HCT116 (cell line): Measurements from ENCODE around the gene TLL2. TPM values are rescaled to one million over a fixed set of nuclear protein-coding genes. Genes with fewer than 3 reads are reported as not detected.

Experiments
- ATAC-seq: fragments of 200-7000 bp; cut with Tn5 transposase; 2 replicates; pipeline ENCODE4 v1.9.1; 2020; ENCODE audit warnings: mild to moderate bottlenecking, moderate library complexity
- BruUV-seq: library from RNA; stranded (reverse); fragments of 400-500 nt; replicated peaks from 2 replicates; lab custom pipeline; 2021; lab: Mats Ljungman, UMichigan
- CTCF ChIA-PET: fragments of 300-600 bp; sonication (Branson Sonifier 250); formaldehyde crosslinking; loops from one replicate; lab custom pipeline; 2021; ENCODE audit warnings: antibody characterized with exemption; lab: Charles Lee
- POLR2A ChIA-PET: fragments of 300-600, 350-600 bp; sonication (Branson Sonifier 250); formaldehyde crosslinking; loops from one replicate; lab custom pipeline; 2021; ENCODE audit warnings: antibody characterized with exemption; lab: Charles Lee
- RAD21 ChIA-PET, 2 experiments: fragments of 300-600 bp; sonication (Branson Sonifier 250); formaldehyde crosslinking; loops; one replicate each; lab custom pipeline; 2023; ENCODE audit warnings: low total read pairs in 2 of 2; ENCODE audit not compliant: uncharacterized antibody in 2 of 2, unreplicated experiment in 2 of 2, low non-redundant PET in 1 of 2; lab: Charles Lee
- DNase-seq: peaks from one replicate; pipeline ENCODE4 v3.0.0-alpha.2; 2010; ENCODE audit warnings: low read depth, low spot score
- H2AFZ ChIP-seq: fragments of 200-600 bp; shearing (Covaris generic), sonication (generic); 2 replicates; pipeline ENCODE4 v1.6.1; 2017; ENCODE audit warnings: low read depth, mixed run types, mixed read lengths, antibody characterized with exemption, low read length; ENCODE audit not compliant: poor library complexity, severe bottlenecking
- H3K27ac ChIP-seq: 2 replicates; pipeline ENCODE4 v1.5.1; 2012; ENCODE audit warnings: low read depth, low read length
- H3K27me3 ChIP-seq: fragments of 200-600 bp; sonication (generic); 2 replicates; pipeline ENCODE4 v1.6.1; 2016; ENCODE audit warnings: mixed run types, low read length, mixed read lengths; ENCODE audit not compliant: insufficient read depth
- H3K36me3 ChIP-seq, 2 experiments: fragments of 200-500 bp in 1 of 2; fragments of 200-600 bp in 1 of 2; sonication (Bioruptor generic) in 1 of 2; sonication (generic) in 1 of 2; 2 replicates each; pipeline versions ENCODE4 v1.5.1 to v1.6.1; 2014 to 2016; ENCODE audit warnings: low read length in 2 of 2, inconsistent platforms in 1 of 2, mixed read lengths in 1 of 2, mixed run types in 1 of 2; ENCODE audit not compliant: insufficient read depth in 2 of 2, control insufficient read depth in 1 of 2
- H3K4me1 ChIP-seq, 2 experiments: fragments of 200-600 bp in 1 of 2; sonication (generic) in 1 of 2; 2 replicates each; pipeline versions ENCODE4 v1.5.1 to v1.6.1; 2012 to 2017; ENCODE audit warnings: low read length in 2 of 2, inconsistent platforms in 1 of 2, mild to moderate bottlenecking in 1 of 2, mixed read lengths in 1 of 2, mixed run types in 1 of 2, moderate library complexity in 1 of 2; ENCODE audit not compliant: insufficient read depth in 2 of 2, control insufficient read depth in 1 of 2
- H3K4me2 ChIP-seq: fragments of 200-600 bp; sonication (generic); 2 replicates; pipeline ENCODE4 v1.6.1; 2017; ENCODE audit warnings: mixed run types, low read length, mixed read lengths
- H3K4me3 ChIP-seq, 2 experiments: fragments of 200-600 bp in 1 of 2; sonication (generic) in 1 of 2; replicated peaks in 1 of 2; 2 replicates each; pipeline ENCODE4 v1.5.1; 2011 to 2016; ENCODE audit warnings: low read length in 2 of 2, control low read depth in 1 of 2, low read depth in 1 of 2, mild to moderate bottlenecking in 1 of 2, mixed read lengths in 1 of 2, mixed run types in 1 of 2
- H3K79me2 ChIP-seq: fragments of 200-600 bp; sonication (generic); 2 replicates; pipeline ENCODE4 v1.6.1; 2017; ENCODE audit warnings: mild to moderate bottlenecking, mixed run types, low read length, moderate library complexity, mixed read lengths; ENCODE audit not compliant: insufficient read depth
- H3K9ac ChIP-seq: fragments of 200-600 bp; sonication (generic); 2 replicates; pipeline ENCODE4 v1.6.1; 2016; ENCODE audit warnings: low read length, mixed read lengths
- H3K9me2 ChIP-seq: fragments of 200-600 bp; sonication (generic), shearing (Covaris generic); 2 replicates; pipeline ENCODE4 v1.6.1; 2017; ENCODE audit warnings: mixed run types, mild to moderate bottlenecking, moderate library complexity; ENCODE audit not compliant: insufficient read depth
- H3K9me3 ChIP-seq, 2 experiments: fragments of 200-500 bp in 1 of 2; fragments of 200-600 bp in 1 of 2; sonication (Bioruptor generic) in 1 of 2; sonication (generic) in 1 of 2; 2 replicates each; pipeline ENCODE4 v1.6.1; 2014 to 2017; ENCODE audit warnings: low read length in 2 of 2, mixed read lengths in 2 of 2, inconsistent platforms in 1 of 2, low read depth in 1 of 2, mild to moderate bottlenecking in 1 of 2, mixed run types in 1 of 2, moderate library complexity in 1 of 2; ENCODE audit not compliant: control insufficient read depth in 1 of 2, insufficient read depth in 1 of 2
- H4K20me1 ChIP-seq: fragments of 200-600 bp; sonication (generic), shearing (Covaris generic); 2 replicates; pipeline ENCODE4 v1.6.1; 2017; ENCODE audit warnings: mixed run types, mild to moderate bottlenecking, moderate library complexity; ENCODE audit not compliant: insufficient read depth
- FOSL1 ChIP-seq: IDR thresholded peaks from 2 replicates; pipeline ENCODE4 v1.6.1; 2012; ENCODE audit warnings: low read depth
- POLR2A ChIP-seq: IDR thresholded peaks from 2 replicates; pipeline ENCODE4 v1.7.0; 2011; ENCODE audit warnings: borderline replicate concordance; ENCODE audit not compliant: insufficient read depth, insufficient read length; ENCODE audit errors: extremely low read depth
- RAD21 ChIP-seq: IDR thresholded peaks from 2 replicates; pipeline ENCODE4 v1.6.1; 2012; ENCODE audit warnings: low read depth, mild to moderate bottlenecking
- SIN3A ChIP-seq: IDR thresholded peaks from 2 replicates; pipeline ENCODE4 v1.6.1; 2012; ENCODE audit warnings: low read depth
- SP1 ChIP-seq: IDR thresholded peaks from 2 replicates; pipeline ENCODE4 v1.6.1; 2012; ENCODE audit warnings: low read depth
- SRF ChIP-seq: IDR thresholded peaks from 2 replicates; pipeline ENCODE4 v1.6.1; 2012; ENCODE audit warnings: low read depth
- TCF7L2 ChIP-seq: IDR thresholded peaks from 2 replicates; pipeline ENCODE4 v1.7.0; 2011; ENCODE audit warnings: borderline replicate concordance, inconsistent platforms; ENCODE audit not compliant: insufficient read depth, insufficient read length; ENCODE audit errors: extremely low read depth
- intact Hi-C: fragments of 100-400 bp; cut with micrococcal nuclease; formaldehyde crosslinking; loops from 2 replicates; pipeline ENCODE4 v1.10.0; 2022
- total RNA-seq: library from RNA; stranded (reverse); gene quantifications from one replicate; pipeline ENCODE4 v1.2.1, GENCODE V29; 2021; ENCODE audit not compliant: unreplicated experiment
- TF ChIP-seq, protein P1 (sequence below), 3 experiments: fragments of 200-600 bp in 1 of 3; sonication (generic) in 1 of 3; IDR thresholded peaks in 2 of 3; conservative IDR thresholded peaks in 1 of 3; 2 replicates each; pipeline ENCODE4 v1.5.1; 2012 to 2017; ENCODE audit warnings: low read depth in 2 of 3, low read length in 2 of 3, antibody characterized with exemption in 1 of 3, borderline replicate concordance in 1 of 3, control low read depth in 1 of 3, mild to moderate bottlenecking in 1 of 3, mixed read lengths in 1 of 3, mixed run types in 1 of 3, moderate library complexity in 1 of 3; ENCODE audit not compliant: insufficient read depth in 1 of 3
- TF ChIP-seq, protein P2 (sequence below): IDR thresholded peaks from 2 replicates; pipeline ENCODE4 v1.6.1; 2012

Gene TLL2
- total RNA-seq, 1 experiment from 2014 or later, result 1.3 TPM

DNA sequence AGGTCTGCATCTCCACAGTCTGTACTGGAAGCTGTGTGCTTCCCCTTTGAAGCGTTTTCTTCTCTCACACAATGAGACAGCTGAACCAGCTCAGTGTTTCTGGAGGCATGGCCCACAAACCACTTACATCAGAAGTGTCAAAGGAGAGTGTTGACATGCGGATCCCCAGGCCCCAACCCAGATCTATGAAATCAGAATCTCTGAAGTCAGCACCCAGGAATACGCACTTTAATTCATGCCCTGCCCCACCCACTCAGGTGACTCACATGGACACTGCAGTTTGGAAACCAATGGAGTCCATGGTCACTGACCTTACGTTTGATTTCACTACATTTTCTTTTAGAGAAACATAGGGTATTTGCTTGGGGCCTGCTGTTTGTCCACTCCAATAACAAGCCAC is 19.0 kb downstream of the TLL2 start:
- Histone ChIP-seq H3K27ac (no peak overlapping the region), H3K9ac (no peak overlapping the region), H2AFZ (no peak overlapping the region), H3K27me3 (no peaks in the 10 kb centered on the region), H3K4me3 (no peak overlapping the region), H3K79me2 (no peaks in the 10 kb centered on the region), H3K4me1 (peaks cover 0 to 6% of the 10 kb centered on the region in 2 experiments; a peak in 1 of 4 replicates), H3K4me2 (no peak overlapping the region), H4K20me1 (no peaks in the 10 kb centered on the region), H3K9me3 (no peaks in the 10 kb centered on the region), H3K36me3 (no peaks in the 10 kb centered on the region), H3K9me2 (no peaks in the 10 kb centered on the region)
- intact Hi-C loops, result no loop called here
- no peak for TF ChIP-seq TCF7L2
- TF ChIP-seq, protein P1, sequence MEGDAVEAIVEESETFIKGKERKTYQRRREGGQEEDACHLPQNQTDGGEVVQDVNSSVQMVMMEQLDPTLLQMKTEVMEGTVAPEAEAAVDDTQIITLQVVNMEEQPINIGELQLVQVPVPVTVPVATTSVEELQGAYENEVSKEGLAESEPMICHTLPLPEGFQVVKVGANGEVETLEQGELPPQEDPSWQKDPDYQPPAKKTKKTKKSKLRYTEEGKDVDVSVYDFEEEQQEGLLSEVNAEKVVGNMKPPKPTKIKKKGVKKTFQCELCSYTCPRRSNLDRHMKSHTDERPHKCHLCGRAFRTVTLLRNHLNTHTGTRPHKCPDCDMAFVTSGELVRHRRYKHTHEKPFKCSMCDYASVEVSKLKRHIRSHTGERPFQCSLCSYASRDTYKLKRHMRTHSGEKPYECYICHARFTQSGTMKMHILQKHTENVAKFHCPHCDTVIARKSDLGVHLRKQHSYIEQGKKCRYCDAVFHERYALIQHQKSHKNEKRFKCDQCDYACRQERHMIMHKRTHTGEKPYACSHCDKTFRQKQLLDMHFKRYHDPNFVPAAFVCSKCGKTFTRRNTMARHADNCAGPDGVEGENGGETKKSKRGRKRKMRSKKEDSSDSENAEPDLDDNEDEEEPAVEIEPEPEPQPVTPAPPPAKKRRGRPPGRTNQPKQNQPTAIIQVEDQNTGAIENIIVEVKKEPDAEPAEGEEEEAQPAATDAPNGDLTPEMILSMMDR (IDR thresholded peaks at IDR 0.05 in 2 of 3, conservative IDR thresholded peaks at IDR 0.05 in 1 of 3; ENCODE audit: borderline replicate concordance in 1 of 3, insufficient read depth in 1 of 3, low read depth in 2 of 3, low read length in 2 of 3), result no peak
- TF ChIP-seq FOSL1, result no peak
- TF ChIP-seq SIN3A, result no peak
- TF ChIP-seq SP1, result no peak
- TF ChIP-seq SRF, result no peak
- TF ChIP-seq RAD21, result no peak
- TF ChIP-seq POLR2A, result no peak
- TF ChIP-seq, protein P2, sequence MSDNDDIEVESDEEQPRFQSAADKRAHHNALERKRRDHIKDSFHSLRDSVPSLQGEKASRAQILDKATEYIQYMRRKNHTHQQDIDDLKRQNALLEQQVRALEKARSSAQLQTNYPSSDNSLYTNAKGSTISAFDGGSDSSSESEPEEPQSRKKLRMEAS, result no peak
- no peak for DNase-seq
- ChIA-PET RAD21 (no interaction called here), CTCF (no interaction called here), POLR2A (no interaction called here)
- ATAC-seq, result no peak
- BruUV-seq, result no TSS peak
